Measurements from ENCODE around the gene ART3. TPM values are rescaled to one million over a fixed set of nuclear protein-coding genes. Genes with fewer than 3 reads are reported as not detected.

Gene ART3
- total RNA-seq, 2 experiments from 2014 or later, result not detected

DNA sequence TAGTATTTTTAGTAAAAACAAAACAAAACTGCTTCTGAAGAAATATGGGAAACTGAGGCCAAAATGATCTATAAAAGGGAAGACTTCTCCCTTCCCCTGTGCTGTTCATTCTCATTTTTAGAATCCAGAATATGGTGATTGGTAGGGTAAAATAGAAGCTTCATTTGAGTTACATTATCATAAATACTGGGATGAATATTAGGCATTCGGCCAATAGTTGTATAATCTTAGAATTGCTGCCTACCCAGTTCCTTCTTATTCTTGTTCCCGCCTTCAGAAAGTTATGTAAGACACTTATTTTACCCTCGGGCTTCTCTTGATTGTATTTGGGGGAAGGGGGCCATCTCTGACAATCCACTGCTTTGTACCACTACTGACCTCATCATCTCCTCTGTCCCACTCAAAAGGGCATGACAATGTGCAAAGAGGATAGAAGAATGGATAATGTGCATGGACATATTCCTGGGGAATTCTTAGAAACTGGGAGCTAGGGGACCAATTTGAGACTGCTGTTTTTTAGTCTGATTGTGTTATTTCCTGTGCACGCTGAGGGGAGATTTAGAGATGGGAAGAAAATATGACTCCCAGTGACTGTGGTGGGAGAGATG, 588 bp downstream of the ART3 start:
- CTCF ChIA-PET (ENCODE audit: unreplicated experiment), result no interaction called here

DNA sequence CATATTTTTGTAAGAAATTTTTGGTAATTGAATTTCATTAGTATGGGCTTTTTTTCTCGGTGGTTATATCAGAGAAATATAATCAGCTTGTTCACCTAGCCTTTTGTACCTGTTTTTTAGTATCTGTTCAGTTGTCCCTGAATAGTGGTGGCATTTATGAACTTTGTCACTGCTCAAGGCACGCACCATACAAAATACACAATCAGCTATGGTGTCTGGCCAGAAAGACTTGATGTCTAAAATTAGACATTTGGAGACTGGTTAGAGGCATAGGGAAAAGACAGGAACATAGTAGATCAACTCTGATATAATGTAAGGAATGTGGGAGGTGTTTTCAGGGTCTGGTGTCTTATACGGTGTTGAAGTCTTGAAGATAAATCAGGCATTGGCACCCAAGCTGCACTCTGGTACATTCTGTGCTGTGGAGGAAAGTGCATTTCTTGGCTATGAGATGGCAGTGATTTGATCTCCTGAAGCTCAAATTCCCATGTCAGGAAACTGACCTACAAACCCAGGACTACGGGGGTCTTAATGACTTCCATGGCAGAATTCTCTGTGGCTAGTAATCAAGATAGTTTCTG, 3.6 kb downstream of the ART3 start:
- no peak overlapping the region for H2AFZ ChIP-seq (ENCODE audit: low read length)
- ChIA-PET CTCF (ENCODE audit: unreplicated experiment) (no interaction called here), POLR2A (no interaction called here)
- H3K36me3 ChIP-seq (ENCODE audit: insufficient read depth, low read length), result no peaks in the 10 kb centered on the region
- no peak for DNase-seq (ENCODE audit: low spot score)
- no peak overlapping the region for H3K4me3 ChIP-seq (ENCODE audit: low read depth, low read length, poor library complexity, severe bottlenecking)
- no peaks in the 10 kb centered on the region for H3K4me1 ChIP-seq (ENCODE audit: insufficient read depth, low read length, poor library complexity, severe bottlenecking)
- TF ChIP-seq CTCF (conservative IDR thresholded peaks at IDR 0.05; ENCODE audit: low read length) (no peak), EZH2phosphoT487 (IDR thresholded peaks at IDR 0.05; ENCODE audit: borderline replicate concordance, low read depth, low read length) (no peak)
- no TSS peak for BruUV-seq (replicated peaks)
- H4K20me1 ChIP-seq (ENCODE audit: insufficient read depth, low read length), result no peaks in the 10 kb centered on the region
- no peak overlapping the region for H3K27ac ChIP-seq (ENCODE audit: low read depth, low read length, poor library complexity, severe bottlenecking)
- intact Hi-C loops (cut with micrococcal nuclease; ENCODE audit: unreplicated experiment), result no loop called here
- H3K9me2 ChIP-seq (ENCODE audit: insufficient read depth, low read length), result no peaks in the 10 kb centered on the region
- no peak overlapping the region for H3K4me2 ChIP-seq (ENCODE audit: low read length)
- no peaks in the 10 kb centered on the region for H3K79me2 ChIP-seq (ENCODE audit: insufficient read depth, low read depth, low read length)
- H3K9me3 ChIP-seq (ENCODE audit: low read length), result no peaks in the 10 kb centered on the region

More for the DNA sequence above, 588 bp downstream of the ART3 start:
- H3K9me2 ChIP-seq (ENCODE audit: insufficient read depth, low read length), result no peaks in the 10 kb centered on the region
- H3K36me3 ChIP-seq (ENCODE audit: insufficient read depth, low read length), result no peaks in the 10 kb centered on the region
- no peak for TF ChIP-seq EZH2phosphoT487 (IDR thresholded peaks at IDR 0.05; ENCODE audit: borderline replicate concordance, low read depth, low read length)
- H3K4me3 ChIP-seq (ENCODE audit: low read depth, low read length, poor library complexity, severe bottlenecking), result no peak overlapping the region
- no peak overlapping the region for H3K27ac ChIP-seq (ENCODE audit: low read depth, low read length, poor library complexity, severe bottlenecking)
- H2AFZ ChIP-seq (ENCODE audit: low read length), result no peak overlapping the region
- intact Hi-C loops (cut with micrococcal nuclease; ENCODE audit: unreplicated experiment), result no loop called here
- no peaks in the 10 kb centered on the region for H3K79me2 ChIP-seq (ENCODE audit: insufficient read depth, low read depth, low read length)
- H4K20me1 ChIP-seq (ENCODE audit: insufficient read depth, low read length), result no peaks in the 10 kb centered on the region
- no peaks in the 10 kb centered on the region for H3K4me1 ChIP-seq (ENCODE audit: insufficient read depth, low read length, poor library complexity, severe bottlenecking)
- no peaks in the 10 kb centered on the region for H3K9me3 ChIP-seq (ENCODE audit: low read length)
- no peak overlapping the region for H3K4me2 ChIP-seq (ENCODE audit: low read length)
- POLR2A ChIA-PET, result interaction anchor here (0.6 kb wide), 1 partner anchor 461 kb away, joined by 3 read pairs; no protein-coding TSS in a partner anchor
- BruUV-seq (replicated peaks), result no TSS peak
- DNase-seq (ENCODE audit: low spot score), result no peak

DNA sequence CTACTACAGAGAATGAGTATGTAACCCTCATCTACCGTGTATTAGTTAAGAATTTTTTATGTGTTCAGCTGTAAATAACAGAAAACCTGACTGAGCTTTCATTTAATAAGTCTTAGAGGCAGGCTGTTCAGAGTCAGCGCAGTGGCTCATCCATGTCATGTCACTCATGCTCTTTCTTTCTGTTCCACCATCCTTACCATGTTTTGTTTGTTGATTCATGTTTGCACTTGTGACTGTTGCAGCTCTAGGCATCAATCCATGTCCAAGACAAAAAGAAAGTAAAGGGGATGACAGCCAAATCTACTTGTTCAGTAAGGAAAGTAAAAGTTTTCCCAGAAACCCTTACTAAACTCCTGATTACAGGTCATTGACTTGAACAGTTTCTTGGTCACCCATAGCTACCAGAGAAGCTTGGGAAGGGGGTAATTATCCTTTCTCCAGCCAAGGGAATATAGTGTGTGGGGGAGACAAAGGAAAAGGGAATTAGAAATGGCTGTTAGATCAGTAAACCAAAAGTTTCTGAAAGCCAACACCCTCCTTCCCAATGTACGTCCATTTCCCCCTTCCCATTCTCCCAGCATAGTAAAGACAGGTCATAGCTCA, 9.0 kb downstream of the ART3 start:
- CTCF ChIA-PET (ENCODE audit: unreplicated experiment), result no interaction called here
- intact Hi-C loops (cut with micrococcal nuclease; ENCODE audit: unreplicated experiment), result no loop called here
- H3K4me3 ChIP-seq (ENCODE audit: low read depth, low read length, poor library complexity, severe bottlenecking), result no peak overlapping the region
- H3K36me3 ChIP-seq (ENCODE audit: insufficient read depth, low read length), result no peaks in the 10 kb centered on the region
- no peak for DNase-seq (ENCODE audit: low spot score)
- no peak overlapping the region for H2AFZ ChIP-seq (ENCODE audit: low read length)
- no peak for TF ChIP-seq EZH2phosphoT487 (IDR thresholded peaks at IDR 0.05; ENCODE audit: borderline replicate concordance, low read depth, low read length)
- TF ChIP-seq CTCF (conservative IDR thresholded peaks at IDR 0.05; ENCODE audit: low read length), result no peak
- H3K27ac ChIP-seq (ENCODE audit: low read depth, low read length, poor library complexity, severe bottlenecking), result no peak overlapping the region
- no peaks in the 10 kb centered on the region for H3K9me3 ChIP-seq (ENCODE audit: low read length)
- H3K79me2 ChIP-seq (ENCODE audit: insufficient read depth, low read depth, low read length), result no peaks in the 10 kb centered on the region
- BruUV-seq (replicated peaks), result no TSS peak
- no peaks in the 10 kb centered on the region for H4K20me1 ChIP-seq (ENCODE audit: insufficient read depth, low read length)
- H3K9me2 ChIP-seq (ENCODE audit: insufficient read depth, low read length), result no peaks in the 10 kb centered on the region
- no peaks in the 10 kb centered on the region for H3K4me1 ChIP-seq (ENCODE audit: insufficient read depth, low read length, poor library complexity, severe bottlenecking)
- POLR2A ChIA-PET, result interaction anchor here (0.6 to 1.0 kb wide), 4 partner anchors 9 to 469 kb away, joined by 3 to 4 read pairs (median 3); no protein-coding TSS in a partner anchor
- no peak overlapping the region for H3K4me2 ChIP-seq (ENCODE audit: low read length)

Data from OCI-LY7 (cell line).